HepG2 (cell line): ENCODE measurements around the gene RPL36AL. TPM values are rescaled to one million over a fixed set of nuclear protein-coding genes. Genes with fewer than 3 reads are reported as not detected.

ENCODE experiments used
- ATF2 ChIP-seq: sonication (generic); formaldehyde crosslinking; IDR thresholded peaks from 2 replicates; pipeline ENCODE4 v1.4.0; 2020; ENCODE audit warnings: missing genetic modification reagents
- ATF7-NPFF ChIP-seq: sonication (generic); formaldehyde crosslinking; IDR thresholded peaks from 2 replicates; pipeline ENCODE4 v1.8.1; 2023; ENCODE audit warnings: mild to moderate bottlenecking, low read depth, missing genetic modification reagents, moderate library complexity
- CEBPZ ChIP-seq: IDR thresholded peaks from 2 replicates; pipeline ENCODE4 v1.6.1; 2012; ENCODE audit warnings: low read length, improper control_type of control experiment
- HCFC1 ChIP-seq: fragments of 150-350 bp; IDR thresholded peaks from 2 replicates; pipeline ENCODE4 v1.6.1; 2014; ENCODE audit warnings: low read depth, low read length
- MED13 ChIP-seq: sonication (generic); formaldehyde crosslinking; IDR thresholded peaks from 2 replicates; pipeline ENCODE4 v1.5.0; 2020; ENCODE audit warnings: missing genetic modification reagents
- MEIS2 ChIP-seq: sonication (generic); formaldehyde crosslinking; IDR thresholded peaks from 2 replicates; pipeline ENCODE4 v1.9.0; 2021; ENCODE audit warnings: mild to moderate bottlenecking, missing genetic modification reagents
- MIER2 ChIP-seq: IDR thresholded peaks from 2 replicates; pipeline ENCODE4 v1.6.1; 2016; ENCODE audit warnings: missing biosample characterization, missing genetic modification reagents
- MLX ChIP-seq: IDR thresholded peaks from 2 replicates; pipeline ENCODE4 v1.6.1; 2016
- ONECUT2 ChIP-seq: sonication (generic); formaldehyde crosslinking; IDR thresholded peaks from 2 replicates; pipeline ENCODE4 v1.4.0; 2020; ENCODE audit warnings: missing genetic modification reagents
- PAXIP1 ChIP-seq: sonication (generic); formaldehyde crosslinking; conservative IDR thresholded peaks from 2 replicates; pipeline ENCODE4 v1.4.0; 2020; ENCODE audit warnings: mild to moderate bottlenecking, missing genetic modification reagents, moderate library complexity
- PCBP1 ChIP-seq: fragments of 200-400 bp; formaldehyde crosslinking; IDR thresholded peaks from 2 replicates; pipeline ENCODE4 v1.6.1; 2017; ENCODE audit warnings: mild to moderate bottlenecking, low read depth, low read length, borderline replicate concordance
- SUZ12 ChIP-seq: fragments of 150-350 bp; IDR thresholded peaks from 2 replicates; pipeline ENCODE4 v1.6.1; 2014; ENCODE audit warnings: low read depth, low read length
- TCF7 ChIP-seq: sonication (generic); IDR thresholded peaks from 2 replicates; pipeline ENCODE4 v1.6.1; 2016; ENCODE audit warnings: antibody characterized with exemption, low read depth
- ZBTB33 ChIP-seq: sonication (generic); formaldehyde crosslinking; IDR thresholded peaks from 2 replicates; pipeline ENCODE4 v1.4.0; 2020; ENCODE audit warnings: missing genetic modification reagents
- ZGPAT ChIP-seq: IDR thresholded peaks from 2 replicates; pipeline ENCODE4 v1.6.1; 2016; ENCODE audit warnings: mild to moderate bottlenecking
- ZNF776 ChIP-seq: sonication (generic); formaldehyde crosslinking; IDR thresholded peaks from 2 replicates; pipeline ENCODE4 v1.4.0; 2020; ENCODE audit warnings: mild to moderate bottlenecking, missing genetic modification reagents
- polyA plus RNA-seq, 8 experiments: library from polyadenylated mRNA; depleted of rRNA in 3 of 8; stranded (reverse) in 7 of 8; unstranded in 1 of 8; fragments of >200 nt; fragmentation: Illumina TruSeq in 4 of 8; extraction: Trizol in 4 of 8; gene quantifications; 2 replicates each; pipeline versions ENCODE4 v1.2.1 to v1.2.3, GENCODE V29; 2011 to 2016; ENCODE audit warnings: low read depth in 4 of 8, missing spikeins in 1 of 8, mixed read lengths in 1 of 8; ENCODE audit not compliant: insufficient read depth in 1 of 8
- total RNA-seq, 5 experiments: library from RNA; depleted of rRNA; stranded (reverse); fragments of >200 nt; fragmentation: Illumina TruSeq; extraction: Trizol; gene quantifications; 2 replicates each; pipeline ENCODE4 v1.2.3, GENCODE V29; 2016; ENCODE audit warnings: low read depth in 1 of 5

RPL36AL gene
- total and polyA plus RNA-seq, 2 of the 13 experiments (the other 11 are each of a cell fraction or from before 2014, with no cell fraction given), result 90.0 to 294 TPM

- no peak for TF ChIP-seq CEBPZ
- no peak for TF ChIP-seq ZNF776
- TF ChIP-seq ATF7-NPFF (CRISPR knock-in tag), result no peak
- peak; percentile 52 for TF ChIP-seq ZGPAT (CRISPR knock-in tag)
- TF ChIP-seq HCFC1, result no peak
- no peak for TF ChIP-seq MIER2 (CRISPR knock-in tag)
- TF ChIP-seq SUZ12, result no peak
- no peak for TF ChIP-seq MLX (CRISPR knock-in tag)
- no peak for TF ChIP-seq MEIS2 (CRISPR knock-in tag)
- TF ChIP-seq ZBTB33 (CRISPR knock-in tag), result no peak
- TF ChIP-seq PCBP1, result no peak
- TF ChIP-seq ATF2 (CRISPR knock-in tag), result peak; percentile 91
- no peak for TF ChIP-seq MED13 (CRISPR knock-in tag)
- no peak for TF ChIP-seq TCF7
- TF ChIP-seq PAXIP1, result peak; percentile 32; the same call in 1 of the 2 replicates
- no peak for TF ChIP-seq ONECUT2 (CRISPR knock-in tag)
Measured at GRCh38 chr14:49659526-49660455, 39.4 kb upstream of the RPL36AL start (continued).
